Measurements from ENCODE around the gene GPR153.

DNA sequence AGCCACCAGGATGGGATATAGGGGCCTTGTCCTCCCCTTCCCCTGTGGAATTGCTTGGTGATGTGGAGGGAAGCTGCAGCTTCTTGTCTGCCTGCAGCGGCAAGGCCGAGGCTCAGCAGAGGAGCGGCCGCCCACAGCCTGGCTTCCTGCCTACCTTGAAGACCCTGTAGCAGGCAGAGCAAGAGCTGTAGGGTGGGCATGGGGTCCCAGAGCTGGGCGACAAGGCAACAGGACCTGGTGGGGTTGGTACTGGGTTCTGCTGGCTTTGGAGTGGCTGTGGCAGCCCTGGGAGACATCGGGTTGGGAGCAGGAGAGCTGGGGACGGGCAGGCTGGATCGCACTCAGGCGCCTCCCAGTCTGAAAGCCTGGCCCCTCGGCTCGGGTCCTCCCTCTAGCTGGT lies 5.7 kb upstream of the GPR153 start:
- TF ChIP-seq, protein P1, sequence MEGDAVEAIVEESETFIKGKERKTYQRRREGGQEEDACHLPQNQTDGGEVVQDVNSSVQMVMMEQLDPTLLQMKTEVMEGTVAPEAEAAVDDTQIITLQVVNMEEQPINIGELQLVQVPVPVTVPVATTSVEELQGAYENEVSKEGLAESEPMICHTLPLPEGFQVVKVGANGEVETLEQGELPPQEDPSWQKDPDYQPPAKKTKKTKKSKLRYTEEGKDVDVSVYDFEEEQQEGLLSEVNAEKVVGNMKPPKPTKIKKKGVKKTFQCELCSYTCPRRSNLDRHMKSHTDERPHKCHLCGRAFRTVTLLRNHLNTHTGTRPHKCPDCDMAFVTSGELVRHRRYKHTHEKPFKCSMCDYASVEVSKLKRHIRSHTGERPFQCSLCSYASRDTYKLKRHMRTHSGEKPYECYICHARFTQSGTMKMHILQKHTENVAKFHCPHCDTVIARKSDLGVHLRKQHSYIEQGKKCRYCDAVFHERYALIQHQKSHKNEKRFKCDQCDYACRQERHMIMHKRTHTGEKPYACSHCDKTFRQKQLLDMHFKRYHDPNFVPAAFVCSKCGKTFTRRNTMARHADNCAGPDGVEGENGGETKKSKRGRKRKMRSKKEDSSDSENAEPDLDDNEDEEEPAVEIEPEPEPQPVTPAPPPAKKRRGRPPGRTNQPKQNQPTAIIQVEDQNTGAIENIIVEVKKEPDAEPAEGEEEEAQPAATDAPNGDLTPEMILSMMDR (conservative IDR thresholded peaks at IDR 0.05 in 1 of 2, IDR thresholded peaks at IDR 0.05 in 1 of 2; ENCODE audit: extremely low read depth in 1 of 2, insufficient read depth in 1 of 2, low read depth in 1 of 2, low read length in 2 of 2), result no peak
- no peak for TF ChIP-seq EZH2 (IDR thresholded peaks at IDR 0.05; ENCODE audit: borderline replicate concordance, low read length)

Data from mammary epithelial cell (primary cell).